Fibroblast of lung (primary cell): Measurements from ENCODE around the gene TXNL4B. TPM values are rescaled to one million over a fixed set of nuclear protein-coding genes. Genes with fewer than 3 reads are reported as not detected.

Experiments
- DNase-seq, 2 donors: peaks; one replicate each; pipeline versions ENCODE4 v3.0.0 to v3.0.0-alpha.2; 2010; ENCODE audit warnings: low read depth in 2 of 2
- H2AFZ ChIP-seq: 2 replicates; pipeline ENCODE4 v1.5.1; 2012; ENCODE audit warnings: low read length, control low read depth, inconsistent platforms
- H3K27ac ChIP-seq: 2 replicates; pipeline ENCODE4 v1.5.1; 2011; ENCODE audit warnings: low read length, control low read depth; ENCODE audit not compliant: insufficient read depth
- H3K27me3 ChIP-seq: 2 replicates; pipeline ENCODE4 v1.5.1; 2011; ENCODE audit warnings: mild to moderate bottlenecking, low read length; ENCODE audit not compliant: control insufficient read depth, insufficient read depth
- H3K36me3 ChIP-seq: 2 replicates; pipeline ENCODE4 v1.5.1; 2011; ENCODE audit warnings: low read length; ENCODE audit not compliant: control insufficient read depth, insufficient read depth
- H3K4me1 ChIP-seq: 2 replicates; pipeline ENCODE4 v1.5.1; 2011; ENCODE audit warnings: low read length; ENCODE audit not compliant: control insufficient read depth, insufficient read depth; ENCODE audit errors: extremely low read depth
- H3K4me2 ChIP-seq: 2 replicates; pipeline ENCODE4 v1.5.1; 2011; ENCODE audit warnings: low read length, control low read depth; ENCODE audit not compliant: insufficient read depth; ENCODE audit errors: extremely low read depth
- H3K4me3 ChIP-seq, 4 experiments: fragments of 200-600 bp in 1 of 4; sonication (generic) in 1 of 4; replicated peaks in 1 of 4; 2 replicates each; pipeline ENCODE4 v1.5.1; 2011 to 2016; ENCODE audit warnings: low read length in 4 of 4, low read depth in 3 of 4, mild to moderate bottlenecking in 3 of 4, control low read depth in 2 of 4, inconsistent platforms in 1 of 4, mixed read lengths in 1 of 4; ENCODE audit not compliant: insufficient read depth in 1 of 4; ENCODE audit errors: control extremely low read depth in 1 of 4
- H3K79me2 ChIP-seq: 2 replicates; pipeline ENCODE4 v1.5.1; 2012; ENCODE audit warnings: mild to moderate bottlenecking, low read length, inconsistent platforms; ENCODE audit not compliant: control insufficient read depth, insufficient read depth
- H3K9ac ChIP-seq: 2 replicates; pipeline ENCODE4 v1.5.1; 2011; ENCODE audit warnings: mild to moderate bottlenecking, low read length, control low read depth; ENCODE audit not compliant: insufficient read depth
- H3K9me3 ChIP-seq: 2 replicates; pipeline ENCODE4 v1.5.1; 2012; ENCODE audit warnings: low read depth, low read length; ENCODE audit not compliant: control insufficient read depth, insufficient read depth
- H4K20me1 ChIP-seq: 2 replicates; pipeline ENCODE4 v1.5.1; 2011; ENCODE audit warnings: low read length; ENCODE audit not compliant: control insufficient read depth, insufficient read depth; ENCODE audit errors: extremely low read depth
- EZH2 ChIP-seq: IDR thresholded peaks from 2 replicates; pipeline ENCODE4 v1.5.1; 2012; ENCODE audit warnings: low read length, control low read depth, mild to moderate bottlenecking; ENCODE audit errors: missing control alignments
- polyA plus RNA-seq, 2 donors: library from polyadenylated mRNA; depleted of rRNA in 1 of 2; stranded (reverse) in 1 of 2; unstranded in 1 of 2; fragments of >200 nt; gene quantifications; 2 replicates each; pipeline ENCODE4 v1.2.1, GENCODE V29; 2011 to 2012; ENCODE audit warnings: missing spikeins in 1 of 2
- total RNA-seq: library from RNA; depleted of rRNA; stranded (reverse); fragments of >200 nt; gene quantifications from 2 replicates; pipeline ENCODE4 v1.2.1, GENCODE V29; 2014
- TF ChIP-seq, protein P1 (sequence below), 2 donors: IDR thresholded peaks in 1 of 2; conservative IDR thresholded peaks in 1 of 2; 1 replicate in 1 of 2; 2 replicates in 1 of 2; pipeline ENCODE4 v1.5.1; 2011 to 2012; ENCODE audit warnings: low read length in 2 of 2, control low read depth in 1 of 2, inconsistent platforms in 1 of 2, low read depth in 1 of 2, mild to moderate bottlenecking in 1 of 2

Gene TXNL4B
- total and polyA plus RNA-seq, 2 donors (not counting 1 experiment from before 2014, with no cell fraction given) = 8.3 to 14.5 TPM

DNA sequence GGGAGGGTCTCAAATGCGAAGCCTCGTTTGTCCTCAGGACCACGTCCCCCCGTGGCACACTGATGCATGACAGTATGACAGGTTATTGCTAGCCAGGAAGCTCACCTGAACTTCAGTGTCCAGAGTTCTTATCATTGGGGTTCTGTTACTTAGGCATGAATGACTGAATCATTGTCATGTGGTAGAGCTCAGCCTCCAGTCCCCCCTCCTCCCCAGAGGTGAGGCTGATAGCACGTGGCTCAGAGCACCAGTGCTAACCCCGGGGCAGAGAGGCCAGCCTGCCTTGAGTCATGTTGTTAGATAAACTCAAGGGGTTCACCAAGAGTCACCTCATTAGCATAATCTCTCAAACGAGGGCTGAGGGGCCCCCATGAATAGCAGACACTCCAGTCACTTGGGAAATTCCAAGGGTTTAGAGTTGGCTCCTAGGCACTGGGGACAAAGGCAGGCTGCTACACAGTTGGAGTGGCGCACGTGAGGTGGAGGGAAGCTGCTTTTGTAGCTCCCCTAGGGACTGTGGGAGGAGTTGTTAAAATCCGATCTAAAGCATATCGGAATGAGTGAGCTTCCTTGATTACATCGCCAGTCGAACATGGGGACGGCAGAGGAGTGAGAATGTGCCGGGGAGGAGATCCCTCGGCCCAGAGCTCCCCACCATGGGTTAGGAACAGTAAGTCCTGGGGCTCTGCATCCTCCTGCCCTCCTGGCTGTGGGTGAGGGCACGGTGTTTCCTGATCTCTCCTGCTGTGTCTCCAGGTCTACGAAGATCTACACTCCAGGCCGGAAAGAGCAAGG lies 18.4 kb upstream of the TXNL4B start:
- H3K9ac ChIP-seq = no peak overlapping the region
- H3K4me1 ChIP-seq = no peaks in the 10 kb centered on the region
- no peaks in the 10 kb centered on the region for H3K9me3 ChIP-seq
- H3K27me3 ChIP-seq = no peaks in the 10 kb centered on the region
- no peak overlapping the region for H3K4me2 ChIP-seq
- no peak overlapping the region for H2AFZ ChIP-seq
- H3K4me3 ChIP-seq = no peak overlapping the region
- TF ChIP-seq EZH2 = no peak
- TF ChIP-seq, protein P1, sequence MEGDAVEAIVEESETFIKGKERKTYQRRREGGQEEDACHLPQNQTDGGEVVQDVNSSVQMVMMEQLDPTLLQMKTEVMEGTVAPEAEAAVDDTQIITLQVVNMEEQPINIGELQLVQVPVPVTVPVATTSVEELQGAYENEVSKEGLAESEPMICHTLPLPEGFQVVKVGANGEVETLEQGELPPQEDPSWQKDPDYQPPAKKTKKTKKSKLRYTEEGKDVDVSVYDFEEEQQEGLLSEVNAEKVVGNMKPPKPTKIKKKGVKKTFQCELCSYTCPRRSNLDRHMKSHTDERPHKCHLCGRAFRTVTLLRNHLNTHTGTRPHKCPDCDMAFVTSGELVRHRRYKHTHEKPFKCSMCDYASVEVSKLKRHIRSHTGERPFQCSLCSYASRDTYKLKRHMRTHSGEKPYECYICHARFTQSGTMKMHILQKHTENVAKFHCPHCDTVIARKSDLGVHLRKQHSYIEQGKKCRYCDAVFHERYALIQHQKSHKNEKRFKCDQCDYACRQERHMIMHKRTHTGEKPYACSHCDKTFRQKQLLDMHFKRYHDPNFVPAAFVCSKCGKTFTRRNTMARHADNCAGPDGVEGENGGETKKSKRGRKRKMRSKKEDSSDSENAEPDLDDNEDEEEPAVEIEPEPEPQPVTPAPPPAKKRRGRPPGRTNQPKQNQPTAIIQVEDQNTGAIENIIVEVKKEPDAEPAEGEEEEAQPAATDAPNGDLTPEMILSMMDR (conservative IDR thresholded peaks at IDR 0.05 in 1 of 2, IDR thresholded peaks at IDR 0.05 in 1 of 2; ENCODE audit: low read depth in 1 of 2, low read length in 2 of 2) = no peak
- H4K20me1 ChIP-seq = no peaks in the 10 kb centered on the region
- H3K79me2 ChIP-seq = no peaks in the 10 kb centered on the region
- peaks cover 24% of the 10 kb centered on the region for H3K36me3 ChIP-seq
- DNase-seq = no peak
- H3K27ac ChIP-seq = no peak overlapping the region

DNA sequence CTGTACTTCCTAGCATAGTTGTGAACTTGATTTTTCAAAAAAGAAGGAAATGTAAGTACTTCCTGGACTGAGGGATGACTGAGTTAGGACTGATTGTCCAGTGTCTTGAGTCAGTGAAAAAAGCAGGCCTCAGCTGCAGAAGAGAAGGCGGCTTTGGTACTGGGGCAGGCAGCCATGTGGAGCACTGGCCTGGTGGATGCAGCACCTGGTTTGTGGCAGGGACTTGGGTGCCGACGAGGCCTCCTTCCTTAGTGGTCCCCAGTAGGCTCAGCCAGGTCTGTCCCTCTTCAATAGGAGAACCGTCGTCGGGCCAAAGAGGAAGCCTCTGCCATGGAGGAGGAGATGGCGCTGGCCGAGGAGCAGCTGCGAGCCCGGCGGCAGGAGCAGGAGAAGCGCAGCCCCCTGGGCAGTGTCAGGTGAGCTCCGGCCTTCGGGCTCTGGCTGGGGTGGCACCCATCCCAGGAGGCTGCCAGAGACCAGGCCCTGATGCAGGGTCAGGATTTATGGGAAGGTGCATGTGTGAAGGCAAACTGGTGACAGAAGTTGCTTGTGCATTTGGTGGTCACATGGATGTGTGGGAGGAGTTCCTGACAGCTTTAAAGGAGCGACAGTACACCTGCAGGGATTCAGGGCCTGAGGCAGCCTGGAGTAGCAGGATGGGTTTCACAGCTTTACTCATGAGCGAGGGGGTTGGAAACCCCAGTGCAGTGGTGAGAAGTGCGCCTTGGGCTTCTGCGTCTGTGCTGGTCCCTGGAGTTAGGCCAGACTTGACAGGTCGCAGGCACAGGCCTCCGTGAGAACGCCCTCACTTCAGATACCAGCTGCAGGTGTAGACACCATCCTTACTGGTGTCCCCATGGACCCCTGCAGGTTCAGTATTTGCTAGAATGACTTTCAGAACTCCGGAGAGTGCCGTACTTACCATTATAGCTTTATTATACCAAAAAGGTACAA lies 17.5 kb upstream of the TXNL4B start:
- Histone ChIP-seq H3K36me3 (peaks cover 25% of the 10 kb centered on the region), H3K27me3 (no peaks in the 10 kb centered on the region), H3K9ac (no peak overlapping the region), H3K4me1 (no peaks in the 10 kb centered on the region), H3K4me2 (no peak overlapping the region), H2AFZ (no peak overlapping the region), H4K20me1 (no peaks in the 10 kb centered on the region), H3K27ac (no peak overlapping the region), H3K79me2 (no peaks in the 10 kb centered on the region), H3K4me3 (no peak overlapping the region), H3K9me3 (no peaks in the 10 kb centered on the region)
- no peak for DNase-seq
- TF ChIP-seq, protein P1 (conservative IDR thresholded peaks at IDR 0.05 in 1 of 2, IDR thresholded peaks at IDR 0.05 in 1 of 2; ENCODE audit: low read depth in 1 of 2, low read length in 2 of 2) = no peak
- TF ChIP-seq EZH2 = no peak

DNA sequence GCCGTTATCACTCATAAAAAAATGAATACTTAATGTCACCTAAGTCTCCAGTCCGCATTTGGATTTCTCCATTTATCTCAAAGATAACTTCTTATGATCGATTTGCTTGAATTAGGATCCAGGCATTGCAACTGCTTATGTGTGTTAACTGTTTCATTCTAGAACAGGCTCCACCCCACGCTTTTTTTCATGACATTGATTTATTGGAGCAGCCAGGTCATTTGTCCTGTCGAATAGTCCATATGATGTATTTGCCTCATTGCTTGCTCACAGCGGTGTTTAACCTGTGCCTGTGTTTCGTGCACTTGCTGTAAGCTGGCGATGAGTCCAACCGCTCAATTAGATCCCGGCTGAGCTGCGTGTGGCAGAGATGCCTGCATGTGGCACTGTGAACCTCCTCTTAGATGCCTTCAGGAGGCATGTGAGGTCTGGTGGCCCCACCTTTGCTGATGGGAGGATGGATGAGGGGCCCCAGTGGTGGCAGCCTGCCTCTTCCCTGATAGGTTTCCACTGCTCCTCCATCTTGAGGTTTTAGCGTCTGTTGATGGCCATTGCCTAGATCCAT lies 16.6 kb upstream of the TXNL4B start:
- no peak overlapping the region for H3K27ac ChIP-seq
- H3K4me3 ChIP-seq = no peak overlapping the region
- no peaks in the 10 kb centered on the region for H3K27me3 ChIP-seq
- no peak for TF ChIP-seq EZH2
- TF ChIP-seq, protein P1 (conservative IDR thresholded peaks at IDR 0.05 in 1 of 2, IDR thresholded peaks at IDR 0.05 in 1 of 2; ENCODE audit: low read depth in 1 of 2, low read length in 2 of 2) = no peak
- H2AFZ ChIP-seq = no peak overlapping the region
- no peaks in the 10 kb centered on the region for H3K9me3 ChIP-seq
- H3K4me2 ChIP-seq = no peak overlapping the region
- no peak overlapping the region for H3K9ac ChIP-seq
- no peaks in the 10 kb centered on the region for H3K4me1 ChIP-seq
- no peaks in the 10 kb centered on the region for H3K79me2 ChIP-seq
- no peaks in the 10 kb centered on the region for H4K20me1 ChIP-seq
- DNase-seq = no peak
- peaks cover 29% of the 10 kb centered on the region for H3K36me3 ChIP-seq
